Measurements from ENCODE around the gene SUN2. TPM values are rescaled to one million over a fixed set of nuclear protein-coding genes. Genes with fewer than 3 reads are reported as not detected.

SUN2 gene
- polyA plus RNA-seq, 3 donors: 95.8 to 159 (median 97.8) TPM

GRCh38 chr22:38740116-38740723, 15.6 kb downstream of the SUN2 start:
- H3K4me1 ChIP-seq (ENCODE audit: control insufficient read depth in 1 of 2, insufficient read depth in 2 of 2, low read length in 2 of 2): no peaks in the 10 kb centered on the region
- peaks cover 99 to 100% of the 10 kb centered on the region in 2 donors for H3K36me3 ChIP-seq (replicated peaks in 1 of 2; ENCODE audit: control insufficient read depth in 1 of 2, insufficient read depth in 2 of 2, low read length in 2 of 2)
- H3K27me3 ChIP-seq (ENCODE audit: control insufficient read depth in 2 of 2, insufficient read depth in 2 of 2, low read length in 2 of 2): no peaks in the 10 kb centered on the region
- Mint-ChIP-seq H3K27me3 (ENCODE audit: low read depth in 3 of 3) (peaks cover 0 to 1% (median 0%) of the 10 kb centered on the region in 3 donors), H3K9me3 (no peaks in the 10 kb centered on the region), H3K4me1 (no peaks in the 10 kb centered on the region), H3K36me3 (peaks cover 89 to 99% of the 10 kb centered on the region in 2 donors), H3K27ac (peak overlapping the region in 3 of 7 donors; percentile 26 to 53 (median 45)), H3K4me3 (no peak overlapping the region)
- peaks cover 58% of the 10 kb centered on the region for H3K79me2 ChIP-seq (ENCODE audit: insufficient read depth, low read length)
- H3K4me2 ChIP-seq (replicated peaks; ENCODE audit: extremely low read depth, low read length, poor library complexity, severe bottlenecking): no peak overlapping the region
- no peak overlapping the region for H3K27ac ChIP-seq (ENCODE audit: low read depth in 1 of 2, low read length in 2 of 2)
- H4K20me1 ChIP-seq (ENCODE audit: insufficient read depth, low read length): peaks cover 100% of the 10 kb centered on the region
- 97% methylated on average over 14 of the region's 15 CpGs for WGBS (ENCODE audit: insufficient coverage)
- no peak for DNase-seq
- TF ChIP-seq CTCF (IDR thresholded peaks at IDR 0.05): no peak
- intact Hi-C loops (cut with micrococcal nuclease): no loop called here
- H3K4me3 ChIP-seq (replicated peaks in 1 of 3; ENCODE audit: low read depth in 2 of 3, low read length in 3 of 3): no peak overlapping the region
- H2AFZ ChIP-seq (ENCODE audit: insufficient read depth, low read depth, low read length, poor library complexity, severe bottlenecking): no peak overlapping the region
- H3K9me3 ChIP-seq (replicated peaks in 1 of 2; ENCODE audit: control insufficient read depth in 1 of 2, insufficient read depth in 1 of 2, low read length in 2 of 2): no peaks in the 10 kb centered on the region
- H3K9ac ChIP-seq (ENCODE audit: insufficient read depth, low read length, poor library complexity, severe bottlenecking): no peak overlapping the region

DNA sequence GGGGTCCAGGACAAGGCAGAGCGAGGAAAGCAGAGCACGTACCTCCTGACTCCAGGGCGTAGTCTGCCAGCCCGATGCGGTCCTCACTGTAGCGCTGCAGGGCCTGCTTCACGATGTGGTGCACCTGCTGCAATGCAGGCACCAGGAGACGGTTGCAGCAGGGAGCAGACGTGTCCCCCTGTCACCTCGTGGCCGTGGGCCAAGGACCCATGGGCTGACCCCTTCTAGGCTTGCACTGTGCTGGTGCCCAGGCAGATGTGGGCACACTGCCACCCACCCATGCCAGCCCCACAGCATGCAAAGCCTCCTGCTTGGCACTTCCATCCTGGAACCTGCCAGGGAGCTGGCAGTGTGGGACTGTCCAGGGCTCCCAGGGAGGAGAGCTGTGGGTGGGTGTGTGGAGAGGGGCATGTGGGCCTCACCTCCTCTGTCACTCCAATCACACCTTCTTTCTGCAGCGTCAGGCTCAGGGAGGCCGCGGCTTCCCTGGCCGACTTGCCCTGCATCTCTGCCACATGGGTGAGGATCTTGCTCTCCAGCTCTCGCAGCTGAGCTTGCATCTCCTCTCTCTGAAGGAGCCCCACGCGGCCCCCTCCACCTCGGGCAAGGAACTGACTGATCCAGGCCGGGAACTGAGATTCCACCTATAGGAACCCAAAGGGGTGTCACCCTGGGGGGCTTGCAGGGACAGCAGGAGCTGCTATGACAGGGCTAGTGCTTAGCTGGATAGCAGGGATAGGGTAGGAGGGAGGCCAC, 16.3 kb downstream of the SUN2 start:
- 97% methylated on average over 14 of the region's 20 CpGs for WGBS (ENCODE audit: insufficient coverage)

More for the DNA sequence above, 16.3 kb downstream of the SUN2 start:
- Histone ChIP-seq H3K4me2 (replicated peaks; ENCODE audit: extremely low read depth, low read length, poor library complexity, severe bottlenecking) (no peak overlapping the region), H3K79me2 (ENCODE audit: insufficient read depth, low read length) (peaks cover 50% of the 10 kb centered on the region), H3K4me3 (replicated peaks in 1 of 3; ENCODE audit: low read depth in 2 of 3, low read length in 3 of 3) (no peak overlapping the region), H4K20me1 (ENCODE audit: insufficient read depth, low read length) (peaks cover 100% of the 10 kb centered on the region), H3K9me3 (replicated peaks in 1 of 2; ENCODE audit: control insufficient read depth in 1 of 2, insufficient read depth in 1 of 2, low read length in 2 of 2) (no peaks in the 10 kb centered on the region), H3K27ac (ENCODE audit: low read depth in 1 of 2, low read length in 2 of 2) (no peak overlapping the region), H3K9ac (ENCODE audit: insufficient read depth, low read length, poor library complexity, severe bottlenecking) (no peak overlapping the region), H3K27me3 (ENCODE audit: control insufficient read depth in 2 of 2, insufficient read depth in 2 of 2, low read length in 2 of 2) (no peaks in the 10 kb centered on the region), H3K36me3 (replicated peaks in 1 of 2; ENCODE audit: control insufficient read depth in 1 of 2, insufficient read depth in 2 of 2, low read length in 2 of 2) (peaks cover 99 to 100% of the 10 kb centered on the region in 2 donors), H2AFZ (ENCODE audit: insufficient read depth, low read depth, low read length, poor library complexity, severe bottlenecking) (no peak overlapping the region), H3K4me1 (ENCODE audit: control insufficient read depth in 1 of 2, insufficient read depth in 2 of 2, low read length in 2 of 2) (no peaks in the 10 kb centered on the region)
- intact Hi-C loops (cut with micrococcal nuclease): no loop called here
- no peak for DNase-seq
- peaks cover 3% of the 10 kb centered on the region for H3K4me1 Mint-ChIP-seq
- H3K27me3 Mint-ChIP-seq (ENCODE audit: low read depth in 3 of 3): peaks cover 0 to 1% (median 0%) of the 10 kb centered on the region in 3 donors
- H3K36me3 Mint-ChIP-seq: peaks cover 88 to 99% of the 10 kb centered on the region in 2 donors
- no peaks in the 10 kb centered on the region for H3K9me3 Mint-ChIP-seq
- H3K27ac Mint-ChIP-seq: peak overlapping the region in 2 of 7 donors; percentile 35 to 45
- H3K4me3 Mint-ChIP-seq: no peak overlapping the region
- TF ChIP-seq CTCF (IDR thresholded peaks at IDR 0.05): no peak
